ENCODE results near the gene PRSS12.

The PRSS12 gene

DNA sequence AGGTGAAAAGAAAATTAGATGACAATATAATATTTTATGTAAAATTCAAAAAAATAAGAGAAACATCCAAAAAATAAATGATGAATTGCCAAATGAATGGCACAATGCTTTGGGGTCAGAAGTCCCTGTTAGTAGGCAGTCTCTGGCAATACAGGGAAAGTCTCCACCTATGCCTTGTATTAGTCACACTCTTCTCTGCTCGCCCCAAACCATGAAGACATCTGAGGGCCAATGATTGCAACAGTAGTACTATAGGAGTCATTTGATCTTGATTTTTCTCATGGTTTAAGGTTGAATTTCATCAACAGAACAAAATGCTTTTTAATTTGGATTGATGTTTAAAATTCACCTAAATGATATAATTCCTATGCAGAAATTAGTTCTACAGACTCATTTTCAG, 3.9 kb upstream of the PRSS12 start:
- DNase-seq, result no peak

DNA sequence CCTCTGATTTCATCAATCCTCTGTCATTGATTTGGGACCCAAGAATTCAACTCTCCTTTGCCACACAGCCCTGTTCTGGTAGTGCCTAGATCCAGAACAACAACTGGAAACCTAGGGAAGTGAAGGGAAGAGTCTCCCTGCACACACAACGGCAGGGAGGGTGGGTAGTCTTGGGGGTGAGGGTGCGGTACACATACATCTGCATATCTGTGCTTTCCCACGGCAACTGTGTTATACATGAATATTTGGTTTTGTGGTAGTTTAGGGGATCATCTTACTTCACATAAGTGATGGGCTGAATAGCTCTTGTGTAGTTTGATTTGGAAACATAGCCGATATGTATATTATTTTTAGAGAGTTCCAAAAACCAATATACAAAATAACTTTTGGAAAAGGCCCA, 3.3 kb upstream of the PRSS12 start:
- DNase-seq, result no peak

DNA sequence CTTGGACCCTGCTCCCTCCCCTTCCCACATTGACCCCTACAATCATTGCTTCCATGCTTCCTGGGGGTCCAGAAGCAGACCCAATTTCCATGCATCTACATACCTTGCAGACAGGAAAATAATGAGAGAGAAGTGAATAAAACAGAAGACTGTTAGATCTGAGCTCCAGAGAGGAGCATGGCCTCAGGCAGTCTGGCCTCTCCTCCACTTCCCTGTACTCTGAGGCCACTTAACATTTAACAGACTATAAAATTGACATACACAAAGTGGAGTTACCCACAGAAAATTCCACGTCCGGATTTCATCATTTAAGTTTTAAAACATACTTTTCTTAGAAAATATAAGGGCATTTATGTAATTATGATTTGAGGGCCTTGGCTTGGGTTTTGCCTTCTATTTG, 2.1 kb upstream of the PRSS12 start:
- no peak for DNase-seq

DNA sequence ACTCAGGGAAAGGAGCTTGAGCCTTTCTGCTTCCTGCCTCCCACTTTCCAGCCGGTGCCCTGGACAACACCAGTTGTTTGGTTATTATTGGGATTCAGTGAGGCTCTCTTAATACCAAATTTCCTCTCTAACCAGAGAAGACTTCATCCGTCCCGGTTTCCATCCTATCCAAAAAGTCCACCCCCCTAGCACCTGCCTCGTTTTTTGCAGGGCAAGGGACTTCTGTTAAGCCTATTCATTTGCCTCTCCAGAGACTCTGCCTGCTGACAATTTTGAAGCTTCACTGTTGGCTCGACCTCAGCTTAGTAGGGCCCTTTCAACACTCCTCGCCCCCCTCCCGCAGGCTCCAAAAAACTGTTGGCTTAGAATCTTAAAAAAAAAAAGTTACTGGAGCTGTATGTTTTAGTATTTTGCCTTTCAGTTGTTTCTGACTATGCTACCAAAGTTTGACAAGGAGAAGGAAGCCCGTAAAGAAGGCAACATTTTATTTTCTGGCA, 779 bp upstream of the PRSS12 start:
- DNase-seq, result no peak

DNA sequence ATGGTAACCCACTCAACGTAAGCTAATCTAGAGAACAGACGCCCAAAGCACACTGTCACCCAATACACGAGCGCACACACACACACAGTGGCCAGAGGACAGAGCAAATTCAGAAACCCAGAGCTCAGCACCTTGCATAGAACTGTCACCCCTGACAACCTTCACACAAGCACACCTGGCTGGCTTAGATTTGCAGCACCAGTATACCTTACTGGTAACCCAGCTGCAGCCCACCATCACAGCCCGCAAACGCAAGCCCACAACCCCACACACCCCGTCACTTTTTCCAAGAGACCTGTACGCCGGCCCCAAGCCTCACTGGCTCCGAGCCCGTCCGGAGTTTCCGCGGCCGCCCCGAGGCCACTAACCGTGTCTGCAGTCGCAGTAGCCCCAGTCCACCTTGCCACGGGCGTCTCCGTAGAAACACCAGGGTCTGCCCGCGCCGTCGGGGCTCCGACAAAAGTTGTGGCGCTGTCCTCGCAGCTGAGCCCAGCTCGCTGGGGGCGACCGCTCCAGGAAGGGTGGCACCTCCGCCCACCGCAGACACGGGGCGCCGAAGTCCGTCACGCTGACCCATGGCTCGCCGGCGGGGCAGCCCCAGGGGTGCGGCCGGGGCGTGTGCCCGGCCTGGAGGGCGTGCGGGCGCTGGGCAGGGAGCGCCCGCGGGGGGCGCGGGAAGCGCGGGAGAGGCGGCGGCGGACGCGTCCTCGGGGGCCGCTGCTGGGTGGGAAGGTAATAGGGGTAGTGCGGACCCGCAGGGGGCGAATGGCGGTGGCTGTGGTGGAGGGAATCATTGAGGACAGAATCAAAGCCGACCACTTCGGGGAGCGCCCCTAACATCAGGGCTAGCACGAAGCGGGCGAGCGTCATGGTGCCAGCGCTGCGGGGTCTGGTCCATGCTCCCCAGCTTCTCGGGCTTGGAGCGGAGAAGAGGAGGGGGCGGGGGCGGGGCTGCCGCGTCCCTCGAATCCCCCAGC, 664 bp downstream of the PRSS12 start:
- DNase-seq, result no peak

DNA sequence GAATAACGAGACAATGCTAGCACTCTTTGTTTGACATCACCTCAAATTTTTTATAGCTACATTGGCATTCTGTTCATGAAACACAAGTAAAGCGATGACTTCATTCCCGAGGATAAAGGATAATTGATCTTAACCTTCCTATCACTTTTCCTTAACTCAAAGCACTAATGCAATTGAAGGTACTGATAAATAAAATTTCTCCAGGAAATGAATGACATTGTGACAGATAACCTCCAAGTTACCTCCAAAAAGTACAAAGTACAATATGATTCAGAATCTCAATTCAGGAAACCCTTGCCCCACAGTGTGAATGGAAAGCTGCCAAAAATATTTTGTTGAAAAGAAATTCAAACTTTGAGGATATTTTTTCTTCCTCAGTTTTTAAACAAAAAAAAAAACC, 1.8 kb downstream of the PRSS12 start:
- no peak for DNase-seq

DNA sequence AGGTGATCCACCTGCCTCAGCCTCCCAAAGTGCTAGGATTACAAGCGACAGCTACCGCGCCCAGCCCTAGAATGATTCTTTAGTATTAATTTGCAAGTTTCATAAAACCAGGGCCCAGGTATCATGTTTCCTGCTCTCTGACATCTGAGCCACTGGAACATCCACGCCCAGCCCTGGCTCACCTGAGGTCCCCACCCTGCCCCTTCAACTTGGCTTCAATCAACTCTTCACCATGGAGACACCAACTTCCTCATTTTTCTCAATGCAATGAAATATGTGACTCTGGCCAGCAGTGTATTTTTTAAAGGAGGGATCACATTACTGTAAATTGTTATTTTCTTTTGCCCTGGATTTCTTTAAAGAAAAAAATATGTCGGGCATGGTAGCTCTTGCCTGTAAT, 3.9 kb downstream of the PRSS12 start:
- DNase-seq, result no peak

DNA sequence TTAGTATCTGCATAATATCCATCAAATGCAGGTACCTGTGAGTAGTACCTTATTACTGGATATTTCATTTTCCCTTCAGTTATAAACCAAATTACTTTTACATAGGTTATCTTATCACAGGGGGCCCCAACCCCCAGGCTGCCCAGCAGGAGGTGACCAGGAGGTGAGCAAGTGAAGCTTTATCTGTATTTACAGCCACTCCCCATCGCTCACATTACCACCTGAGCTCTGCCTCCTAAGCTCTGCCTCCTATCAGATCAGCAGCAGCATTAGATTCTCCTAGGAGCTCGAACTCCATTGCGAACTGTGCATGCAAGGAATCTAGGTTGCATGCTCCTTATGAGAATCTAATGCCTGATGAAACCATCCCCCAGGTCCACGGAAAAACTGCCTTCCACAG, 6.3 kb downstream of the PRSS12 start:
- DNase-seq, result no peak

DNA sequence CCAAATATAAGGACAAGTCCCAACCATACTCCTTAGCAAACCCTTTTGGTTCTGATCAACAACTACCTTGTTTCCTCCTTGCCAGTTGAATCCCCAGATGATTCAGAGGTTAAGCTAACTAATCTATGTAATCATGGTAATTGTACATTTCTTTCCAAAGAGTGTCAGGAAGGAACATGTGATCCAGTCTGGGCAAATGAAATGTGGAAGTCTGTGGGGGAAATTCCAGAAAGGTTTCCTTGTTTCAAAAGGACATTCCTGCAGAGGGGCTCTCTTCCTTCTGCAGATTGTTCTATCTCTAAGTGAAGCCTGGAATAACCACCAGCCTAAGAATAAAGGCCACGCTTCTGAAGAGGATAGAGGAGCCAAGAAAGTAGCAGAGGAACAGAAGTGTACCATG, 7.0 kb downstream of the PRSS12 start:
- no peak for DNase-seq

DNA sequence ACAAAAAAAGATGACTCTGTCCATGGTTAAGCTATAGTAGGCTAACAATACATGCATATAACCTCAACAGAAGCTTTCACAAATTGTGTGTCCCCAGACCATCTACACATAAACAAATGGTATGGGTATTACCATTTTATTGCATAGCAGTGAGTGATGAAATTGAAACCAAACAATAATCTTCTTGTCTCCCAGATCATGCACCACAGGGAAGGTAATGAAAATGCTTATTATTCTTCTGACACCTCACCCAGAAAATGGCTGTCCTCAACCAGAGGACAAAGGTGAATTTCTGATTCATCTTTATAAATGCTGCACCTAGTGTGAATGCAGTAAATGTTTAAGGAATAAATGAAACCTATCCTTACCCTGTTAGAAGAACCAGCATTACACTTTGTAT, 8.0 kb downstream of the PRSS12 start:
- DNase-seq, result no peak

DNA sequence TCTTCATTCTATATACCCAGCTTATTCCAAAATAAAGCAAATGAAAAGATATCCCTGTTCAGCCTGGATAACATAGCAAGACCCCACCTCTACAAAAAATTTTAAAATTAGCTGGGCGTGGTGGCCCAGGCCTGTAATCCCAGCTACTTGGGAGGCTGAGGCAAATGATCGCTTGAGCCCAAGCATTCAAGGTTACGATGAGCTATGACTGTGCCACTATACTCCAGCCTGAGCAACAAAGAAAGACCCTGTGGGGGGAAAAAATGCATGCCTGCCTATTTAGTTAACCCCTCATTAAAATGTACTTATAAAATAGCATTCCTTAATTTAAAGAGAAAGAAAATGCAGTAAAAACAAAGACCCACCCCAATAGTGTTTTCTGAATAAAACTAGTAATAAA, 9.3 kb downstream of the PRSS12 start:
- DNase-seq, result no peak

DNA sequence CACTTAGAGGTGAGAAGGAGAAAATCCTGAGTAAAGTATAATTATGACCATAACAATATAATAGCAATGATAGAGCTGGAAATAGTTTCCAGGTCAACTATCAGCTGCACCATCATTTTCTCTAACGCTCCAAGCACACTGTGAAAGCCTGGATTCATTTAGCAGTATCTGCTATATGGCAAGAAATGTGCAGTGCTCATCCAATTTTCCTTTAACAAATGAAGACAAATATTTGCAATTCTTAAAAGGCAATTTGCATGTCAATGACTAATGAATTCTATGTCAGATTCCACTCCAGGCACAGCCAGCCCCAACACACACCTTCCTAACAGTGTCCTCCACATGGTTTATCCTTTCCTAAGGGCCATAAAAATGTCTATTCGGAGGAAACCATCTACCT, 12.7 kb downstream of the PRSS12 start:
- DNase-seq, result no peak

DNA sequence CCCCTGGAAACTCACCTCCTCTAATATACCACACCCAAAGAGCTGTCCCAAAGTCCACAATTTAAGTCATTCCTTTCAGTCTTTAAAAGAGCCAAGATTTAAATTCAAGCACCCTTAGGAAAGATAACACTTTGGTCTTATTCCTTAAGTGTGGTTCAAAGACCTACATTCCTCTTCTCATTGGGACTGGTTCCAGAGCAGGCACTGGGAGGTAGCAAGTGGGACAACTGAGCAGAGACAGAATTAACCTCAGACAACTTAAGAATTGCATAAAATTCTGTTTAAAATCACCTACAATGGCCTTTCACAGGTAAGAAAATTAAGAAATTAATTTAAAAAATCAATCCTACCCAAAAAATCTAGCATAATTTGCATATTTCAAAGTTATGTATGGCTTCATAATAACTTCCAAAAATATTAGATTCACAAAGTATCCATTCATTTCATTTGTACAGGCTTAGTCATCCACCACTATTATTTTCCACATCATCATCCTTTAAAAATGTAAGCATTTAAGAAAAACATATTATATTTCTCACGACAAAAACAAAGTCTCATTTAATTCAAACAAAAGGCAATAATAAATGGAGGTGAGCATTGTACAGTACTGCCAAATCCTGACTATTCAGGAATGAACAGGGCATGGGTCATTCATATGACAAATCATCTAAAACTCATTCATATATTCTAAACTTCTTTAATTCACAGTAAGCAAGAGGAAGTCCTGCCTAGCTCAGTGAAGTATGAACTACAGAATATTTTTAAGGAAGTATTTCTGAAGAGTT, 13.6 kb downstream of the PRSS12 start:
- DNase-seq, result no peak

DNA sequence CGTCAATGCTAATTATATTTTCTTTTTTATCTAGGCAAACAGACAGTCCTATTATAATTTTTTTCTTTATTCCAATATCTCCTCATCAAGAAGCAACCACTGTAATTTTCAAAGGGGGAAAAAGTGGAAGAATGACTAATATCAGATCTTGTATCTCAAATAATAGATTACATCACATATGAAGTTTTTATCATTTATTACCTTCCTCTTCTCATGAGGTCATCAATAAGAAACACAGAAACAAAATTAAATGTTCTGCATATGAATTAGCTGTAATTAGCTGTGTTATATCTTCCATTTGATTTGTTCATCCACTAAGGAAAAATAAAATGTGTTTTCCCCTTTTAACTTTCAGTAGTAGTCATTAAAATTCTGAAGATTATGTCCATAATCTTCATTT, 14.3 kb downstream of the PRSS12 start:
- no peak for DNase-seq

DNA sequence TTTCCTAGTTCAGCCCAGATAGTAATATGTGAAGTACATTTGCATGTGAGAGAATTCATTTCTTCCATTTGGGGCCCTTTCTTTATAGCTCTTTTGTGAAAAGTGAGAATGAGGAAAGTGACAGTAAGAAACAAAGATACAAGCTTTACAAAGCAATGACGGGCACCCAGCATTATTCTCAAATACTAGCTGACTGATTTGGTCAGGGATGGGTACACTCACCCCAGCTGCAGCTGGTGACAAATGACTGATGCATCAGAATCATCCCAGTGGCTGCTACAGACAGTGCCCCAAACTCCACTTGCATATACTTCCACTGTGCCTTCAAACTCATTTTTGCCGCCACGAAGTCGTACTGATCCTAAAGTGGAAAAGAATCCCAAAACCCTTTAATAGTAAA, 14.8 kb downstream of the PRSS12 start:
- no peak for DNase-seq

DNA sequence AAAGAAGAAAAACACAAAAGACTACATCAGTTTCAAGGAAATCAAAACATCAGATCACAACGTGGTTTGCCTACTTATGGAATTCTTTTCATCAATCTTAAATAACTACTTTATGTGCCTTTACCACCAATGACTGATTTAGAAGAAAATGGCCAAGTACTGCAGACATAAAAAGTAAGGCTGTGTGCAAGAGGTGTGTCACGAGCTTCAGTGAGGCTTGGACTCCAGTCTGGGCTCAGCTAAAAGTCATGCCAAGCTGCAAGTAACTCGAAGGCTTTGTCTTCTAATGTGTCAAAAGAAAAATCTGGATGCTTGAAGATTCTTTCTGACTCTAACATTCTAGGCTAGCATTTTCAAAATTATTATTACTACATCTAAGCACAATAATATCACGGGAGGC, 17.0 kb downstream of the PRSS12 start:
- DNase-seq, result no peak

DNA sequence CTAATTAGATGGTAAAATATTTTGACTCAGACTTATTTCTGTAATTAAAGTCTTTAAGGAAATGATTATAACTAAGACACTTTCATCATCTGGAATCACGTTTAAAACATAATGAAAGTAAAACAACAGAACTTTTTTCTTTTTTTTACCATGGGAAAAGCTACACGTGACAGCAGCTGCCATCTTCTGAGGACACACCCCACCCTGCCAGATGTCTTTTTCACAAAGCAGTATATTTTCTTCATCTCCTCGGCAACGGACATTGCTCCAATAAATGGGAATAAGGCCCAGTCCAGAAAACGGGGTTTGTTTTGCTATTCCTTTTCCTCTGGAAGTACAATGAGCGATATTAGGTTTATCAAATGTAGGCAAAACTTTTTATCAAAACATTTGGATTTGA, 17.5 kb downstream of the PRSS12 start:
- DNase-seq, result no peak

DNA sequence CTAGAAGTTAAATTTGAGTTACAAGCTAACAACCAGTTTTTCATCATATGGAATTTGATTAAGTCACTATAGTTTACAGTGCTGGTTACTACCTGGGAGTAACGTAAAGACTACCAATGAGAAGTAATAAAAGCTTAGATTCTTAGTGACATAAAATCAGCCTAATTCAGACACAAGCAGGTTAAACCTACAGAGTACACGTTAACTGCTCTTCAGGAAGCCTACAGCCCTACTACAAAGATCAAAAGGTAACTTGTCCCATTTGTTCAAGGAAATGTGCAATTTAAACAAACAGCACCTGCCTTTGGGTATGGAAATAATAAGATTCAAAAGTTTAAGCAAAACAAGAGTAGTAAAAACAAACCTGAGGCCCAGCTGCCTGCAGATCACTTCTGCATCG, 21.5 kb downstream of the PRSS12 start:
- DNase-seq, result no peak

DNA sequence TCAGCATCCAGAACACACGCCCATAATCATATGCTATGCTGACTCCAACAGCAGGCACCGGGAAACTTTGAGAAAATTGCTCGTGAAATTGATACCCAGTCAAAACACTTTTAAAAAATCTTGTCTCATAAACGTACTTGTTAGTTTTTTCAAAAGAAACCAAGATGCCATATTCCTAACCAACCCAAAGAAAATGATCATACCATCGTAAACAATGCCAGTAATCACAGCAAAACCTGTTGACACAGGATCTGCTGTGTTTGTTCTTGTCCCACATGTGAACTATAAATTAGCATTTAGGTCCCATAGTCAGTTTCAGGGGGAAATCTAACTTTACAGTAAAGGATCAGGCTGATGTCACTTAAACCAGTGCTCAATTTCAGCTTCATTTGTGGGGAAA, 23.0 kb downstream of the PRSS12 start:
- DNase-seq, result no peak

DNA sequence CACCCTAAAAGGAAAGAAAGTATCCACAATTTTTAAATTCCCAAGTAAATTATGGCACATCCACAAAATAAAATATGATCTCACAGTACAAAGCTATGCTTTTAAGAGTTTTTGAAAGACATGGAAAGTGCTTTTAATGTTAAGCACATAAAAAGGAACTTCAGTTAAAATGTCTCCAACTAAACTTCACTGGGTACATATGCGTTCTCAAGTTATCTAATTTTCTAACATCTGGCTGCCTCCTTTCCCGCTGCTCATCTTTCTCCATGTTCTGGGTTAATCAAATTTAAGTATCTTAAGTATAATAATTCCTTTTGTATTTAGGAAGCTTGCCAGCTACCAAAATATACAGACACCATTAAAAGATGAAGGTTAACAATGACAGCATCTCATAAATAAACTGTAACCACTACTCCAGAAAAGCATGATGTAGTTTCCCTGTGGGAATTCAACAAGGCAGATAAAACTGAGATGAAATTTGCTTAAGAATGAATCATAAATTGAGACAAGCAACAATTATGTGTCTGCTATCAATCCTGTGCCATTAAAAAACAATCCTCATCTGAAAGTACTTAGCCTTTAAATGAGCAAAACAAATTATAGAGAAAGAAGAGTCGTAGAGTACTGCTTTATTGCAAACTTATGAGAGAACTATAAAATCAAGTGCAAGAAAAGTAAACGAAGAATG, 25.1 kb downstream of the PRSS12 start:
- DNase-seq, result no peak

DNA sequence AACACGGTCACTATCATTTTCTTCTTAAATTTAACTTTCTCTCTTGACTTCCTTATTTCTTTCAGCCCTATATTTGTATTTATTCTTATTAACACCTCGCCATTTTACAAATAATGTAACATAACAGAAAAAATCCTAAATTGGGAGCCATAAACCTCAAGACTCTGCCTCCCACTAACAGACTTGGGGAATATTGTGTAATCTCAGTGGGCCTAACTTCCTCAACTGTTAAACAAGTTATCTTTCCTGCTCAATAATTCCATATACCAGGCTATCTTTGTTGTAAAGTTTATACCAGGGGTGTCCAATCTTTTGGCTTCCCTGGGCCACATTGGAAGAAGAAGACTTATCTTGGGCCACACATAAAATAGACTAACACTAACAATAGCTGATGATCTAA, 26.2 kb downstream of the PRSS12 start:
- DNase-seq, result no peak

DNA sequence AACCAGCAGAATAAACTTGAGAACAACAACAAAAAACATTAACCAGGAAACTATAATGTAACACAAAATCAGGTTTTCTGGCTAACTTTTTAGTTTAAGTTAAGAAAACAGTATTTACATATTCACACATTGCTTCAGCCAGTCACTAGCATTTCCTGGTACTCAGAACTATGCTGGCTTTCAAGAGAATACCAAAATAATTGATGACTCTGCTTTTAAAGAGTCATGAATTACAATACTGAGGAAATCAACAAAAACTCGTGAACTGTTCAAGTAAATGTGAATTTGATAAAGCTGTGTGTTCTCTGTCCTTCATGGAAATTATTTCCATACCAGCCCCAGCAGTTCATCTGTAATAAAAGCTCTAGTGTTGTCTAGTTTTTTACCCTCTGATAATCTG, 27.4 kb downstream of the PRSS12 start:
- DNase-seq, result no peak

DNA sequence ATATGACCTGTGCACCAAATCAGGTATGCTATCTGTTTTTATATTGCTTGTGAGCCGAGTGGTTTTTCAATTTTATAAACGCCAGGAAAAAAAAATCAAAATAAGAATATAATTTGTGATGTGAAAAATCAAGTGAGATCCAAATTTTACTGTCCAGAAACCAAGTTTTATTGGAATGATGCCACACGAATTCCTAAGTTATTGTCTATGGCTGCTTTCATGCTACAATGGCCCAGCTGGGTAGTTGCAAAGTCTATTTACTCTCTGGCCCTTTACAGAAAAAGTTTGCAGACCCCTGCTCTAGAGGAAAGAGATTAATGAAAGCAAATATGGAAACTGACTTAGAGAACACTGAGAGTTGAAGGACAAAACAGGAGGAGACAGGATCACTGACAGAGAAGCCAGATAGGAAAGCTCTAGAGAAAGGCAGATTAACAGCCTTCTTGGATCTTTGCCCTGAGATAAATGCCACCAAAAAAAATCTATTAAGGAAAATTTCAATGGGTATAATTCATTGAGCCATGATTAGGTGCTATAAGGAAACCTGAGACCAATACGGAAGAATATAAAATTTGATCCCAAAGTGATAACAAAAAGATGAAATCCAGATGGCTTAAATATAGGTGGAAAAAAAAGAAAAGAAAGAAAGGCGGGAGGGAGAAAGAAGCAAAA, 29.8 kb downstream of the PRSS12 start:
- DNase-seq, result no peak
